Stimulated activated CD4-positive, alpha-beta T cell treated with anti-CD3 and anti-CD28 coated beads, Interleukin-4, amount 100 ng/mL, for 1 hour (primary cell): ENCODE data around the gene RNU1-1.
"Not testable (repeated sequence)": the region's sequence is repeated elsewhere in the genome, so short reads cannot be mapped to it uniquely, and the experiment has no call there.

Experiments
- DNase-seq: peaks from one replicate; pipeline ENCODE4 v3.0.0-alpha.2; 2020

The RNU1-1 gene

DNA sequence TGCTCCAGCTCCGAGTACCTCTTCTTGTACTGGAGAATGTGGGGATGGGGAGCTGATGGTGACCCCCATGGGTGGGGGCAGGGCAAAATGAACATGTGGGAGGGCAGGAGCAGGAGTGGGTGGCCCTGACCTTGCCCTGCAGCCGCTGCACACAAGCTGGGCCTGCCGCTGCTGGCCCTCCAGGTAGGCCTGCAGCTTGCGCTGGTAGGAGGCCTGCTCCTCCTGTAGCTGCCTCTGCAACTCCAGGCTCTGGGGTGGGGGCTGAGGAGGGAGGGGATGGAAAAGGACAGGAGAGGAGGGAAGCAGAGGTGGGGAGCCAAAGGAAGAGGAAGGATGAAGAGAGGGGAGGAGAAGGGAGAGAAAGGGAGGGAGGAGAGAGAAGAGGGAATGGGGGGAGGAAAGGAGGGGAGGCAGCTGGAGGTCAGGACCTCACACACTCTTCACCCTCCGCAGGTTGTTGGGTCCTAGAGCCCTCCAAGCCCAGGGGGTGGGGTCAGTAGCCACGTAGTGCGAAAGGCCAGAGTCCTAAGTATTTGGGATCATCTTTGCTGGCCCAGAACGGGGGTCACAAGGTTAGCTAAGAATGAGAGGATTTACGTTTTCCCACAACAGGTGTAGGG, 22.9 kb downstream of the RNU1-1 start:
- no peak for DNase-seq

DNA sequence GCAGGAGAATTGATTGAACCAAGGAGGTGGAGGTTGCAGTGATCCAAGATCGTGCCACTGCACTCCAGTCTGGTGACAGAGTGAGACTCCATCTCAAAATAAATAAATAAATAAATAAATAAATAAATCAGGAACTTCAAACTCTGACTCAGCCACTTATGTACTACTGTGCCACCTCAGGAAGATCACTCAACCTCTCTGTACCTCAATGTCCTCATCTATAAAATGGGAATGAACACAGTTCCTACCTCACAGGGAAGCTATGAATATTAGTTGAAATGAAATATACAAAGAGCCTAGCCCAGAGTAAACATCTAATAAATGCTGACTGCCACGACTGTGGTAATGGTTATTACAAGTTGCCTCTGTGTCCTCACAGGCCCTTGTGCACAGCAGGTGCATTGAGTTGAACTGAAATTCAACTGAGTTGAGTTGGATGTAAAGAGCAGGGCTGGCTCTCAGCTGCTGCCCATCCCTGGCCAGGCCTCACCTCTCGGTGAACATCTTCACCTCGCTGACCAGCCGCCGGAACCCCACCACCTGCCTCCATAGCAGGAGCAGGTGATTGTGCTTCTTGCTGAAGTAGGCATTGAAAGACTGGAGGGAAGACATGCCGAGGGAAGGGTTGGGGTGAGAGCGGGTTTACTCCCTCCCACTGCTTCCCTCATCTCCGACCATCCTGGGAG, 24.7 kb downstream of the RNU1-1 start:
- DNase-seq: not testable (repeated sequence)

DNA sequence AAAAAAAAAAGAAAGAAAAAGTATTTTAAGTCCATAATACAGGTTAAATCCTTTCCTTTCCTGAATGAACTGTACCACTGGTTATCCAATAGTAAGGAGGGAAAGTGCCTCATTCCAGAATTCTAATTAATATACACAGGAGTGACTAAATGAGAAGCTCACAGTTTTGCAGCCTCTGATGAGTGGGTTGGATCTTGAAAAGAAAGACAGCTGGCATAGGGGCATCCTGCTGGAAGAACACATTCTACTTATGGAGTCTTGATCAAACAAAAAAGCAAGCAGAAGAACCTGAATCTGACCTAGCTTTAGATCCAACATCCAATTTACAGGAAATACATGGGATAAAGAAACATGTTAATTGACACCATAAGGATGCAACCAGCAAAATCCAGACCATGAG, 27.1 kb downstream of the RNU1-1 start:
- not testable (repeated sequence) for DNase-seq

DNA sequence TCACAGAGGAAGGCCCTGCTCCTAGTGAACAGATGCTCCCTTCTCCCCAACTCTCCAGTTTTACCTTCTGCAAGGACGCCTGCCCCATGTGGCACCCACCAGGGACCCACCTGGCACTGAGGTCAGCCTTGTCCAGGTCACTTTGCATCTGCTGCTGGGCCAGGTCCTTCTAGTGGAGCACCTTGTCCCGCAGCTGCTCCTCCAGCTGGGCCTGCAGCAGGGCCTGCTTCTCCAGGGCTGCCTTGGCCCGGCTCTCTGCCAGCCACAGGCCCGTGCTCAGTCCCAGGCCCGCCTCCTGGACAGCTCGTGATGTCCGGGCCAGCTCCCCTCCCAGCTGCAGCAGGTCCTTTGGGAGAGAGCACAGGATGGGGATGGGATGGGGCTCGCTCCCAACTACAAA, 27.8 kb downstream of the RNU1-1 start:
- DNase-seq: not testable (repeated sequence)

DNA sequence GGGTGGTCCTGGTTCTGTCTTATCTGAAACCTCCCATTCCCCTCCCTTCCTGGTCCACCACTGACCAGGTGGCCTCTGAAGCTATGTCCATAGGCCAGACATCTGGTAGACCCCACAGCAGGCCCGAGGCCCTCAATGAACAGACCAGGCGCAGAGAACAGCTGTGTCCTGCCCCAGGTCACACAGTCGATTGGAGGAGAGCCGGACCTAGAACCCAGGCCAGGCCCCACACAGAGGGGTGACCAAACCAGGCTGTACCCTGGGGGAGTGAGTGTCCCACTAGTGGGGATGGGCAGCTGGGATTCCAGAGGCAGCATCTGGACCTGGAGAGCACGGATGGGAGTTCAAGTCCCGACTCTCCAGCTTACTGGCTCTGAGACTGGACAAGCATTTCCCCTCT, 29.2 kb downstream of the RNU1-1 start:
- no peak for DNase-seq

DNA sequence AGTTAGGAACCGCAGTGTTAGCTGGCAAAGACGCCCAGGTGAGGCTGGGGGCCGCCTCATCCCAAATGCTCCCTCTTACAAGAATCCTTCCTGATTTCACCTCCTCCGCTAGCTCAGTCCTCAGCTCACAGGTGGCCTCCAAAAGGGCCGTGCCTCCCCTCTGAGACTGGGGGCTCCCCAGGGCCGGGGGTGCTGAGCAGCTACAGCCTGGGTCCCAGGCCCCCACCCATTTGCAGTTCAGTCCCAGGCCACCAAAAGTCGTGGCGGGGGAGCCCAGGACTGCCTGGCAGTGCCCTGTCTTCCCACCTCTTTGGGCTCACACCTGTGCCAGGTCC, 29.6 kb downstream of the RNU1-1 start:
- no peak for DNase-seq

DNA sequence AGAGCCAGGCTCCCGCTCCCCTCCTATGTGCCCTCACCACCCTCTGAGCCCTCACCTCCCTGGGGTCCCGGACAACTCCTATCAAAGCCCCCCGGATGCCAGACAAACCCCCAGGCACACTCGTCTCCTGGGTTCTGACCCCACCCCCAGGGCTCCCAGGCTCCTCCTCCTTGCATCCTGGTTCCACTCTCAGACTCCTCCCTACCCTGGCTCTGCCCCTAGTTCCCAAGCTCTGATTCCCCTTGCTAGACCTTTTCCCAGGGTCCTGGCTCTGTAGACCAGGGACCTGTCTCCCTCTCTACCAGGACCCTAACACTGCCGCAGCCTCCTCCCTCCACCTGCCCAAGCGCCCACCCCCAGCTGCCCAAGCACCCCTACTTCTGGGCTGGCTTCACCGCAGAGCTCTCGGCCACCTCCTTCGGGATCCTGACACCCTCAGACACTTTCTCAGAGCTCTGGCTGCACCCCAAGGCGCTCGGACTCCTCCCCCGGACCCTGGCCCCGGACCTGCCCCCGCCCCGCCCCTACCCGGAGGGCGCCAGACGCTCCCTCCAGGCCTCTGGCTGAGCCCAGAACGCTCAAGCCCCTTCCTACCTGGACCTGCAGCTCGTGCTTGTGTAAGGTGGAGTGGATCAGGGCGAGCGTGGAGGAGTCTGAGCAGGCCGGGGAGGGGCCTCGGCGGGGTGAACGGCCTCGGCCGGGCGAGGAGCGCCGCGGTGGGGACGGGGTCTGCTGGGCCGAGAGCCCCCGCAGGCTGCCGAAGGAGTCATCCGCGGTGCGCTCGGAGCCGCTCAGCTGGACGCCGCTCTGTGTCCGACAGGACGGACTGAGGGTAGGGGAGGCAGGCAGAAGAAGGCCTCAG, 30.2 kb downstream of the RNU1-1 start:
- DNase-seq: not testable (repeated sequence)

DNA sequence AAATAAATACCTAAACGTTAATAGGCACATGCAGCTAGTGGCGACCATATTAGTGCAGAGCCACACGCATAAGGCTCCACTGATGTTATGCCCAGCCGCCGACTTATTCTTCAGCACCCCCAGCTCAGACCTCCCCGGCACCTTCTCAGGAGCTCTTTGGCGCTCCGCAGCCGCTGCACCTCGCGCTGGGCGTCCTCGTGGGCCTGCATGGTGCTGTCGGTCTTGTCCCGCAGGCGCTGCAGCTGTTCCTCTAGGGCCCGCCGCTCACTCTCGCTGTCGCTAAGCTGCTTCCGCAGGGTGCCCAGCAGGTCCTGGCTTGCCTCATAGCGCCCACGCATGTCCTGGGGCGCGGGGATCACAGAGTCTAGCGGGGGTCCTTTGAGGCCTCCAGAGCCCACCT, 30.9 kb downstream of the RNU1-1 start:
- DNase-seq: not testable (repeated sequence)

DNA sequence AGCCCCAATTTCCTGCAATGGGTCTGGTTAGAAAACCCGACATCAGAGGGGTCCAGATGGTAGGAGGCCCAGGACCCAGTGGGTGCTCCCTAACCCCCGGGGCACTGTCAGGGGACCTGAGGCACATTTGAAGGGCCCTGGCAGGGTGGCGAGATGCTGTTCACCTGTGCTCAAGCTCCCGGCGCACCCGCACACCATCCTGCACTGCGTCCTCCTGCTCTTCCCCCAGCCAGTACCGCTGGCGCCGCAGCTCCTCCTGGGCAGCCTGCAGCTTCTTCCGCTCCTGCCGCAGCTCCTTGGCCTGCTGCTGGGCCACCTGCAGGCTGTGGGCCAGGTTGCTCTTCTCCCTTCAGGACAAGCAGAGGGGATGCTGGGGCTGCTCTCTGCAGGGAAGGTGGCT, 36.0 kb downstream of the RNU1-1 start:
- DNase-seq: no peak

DNA sequence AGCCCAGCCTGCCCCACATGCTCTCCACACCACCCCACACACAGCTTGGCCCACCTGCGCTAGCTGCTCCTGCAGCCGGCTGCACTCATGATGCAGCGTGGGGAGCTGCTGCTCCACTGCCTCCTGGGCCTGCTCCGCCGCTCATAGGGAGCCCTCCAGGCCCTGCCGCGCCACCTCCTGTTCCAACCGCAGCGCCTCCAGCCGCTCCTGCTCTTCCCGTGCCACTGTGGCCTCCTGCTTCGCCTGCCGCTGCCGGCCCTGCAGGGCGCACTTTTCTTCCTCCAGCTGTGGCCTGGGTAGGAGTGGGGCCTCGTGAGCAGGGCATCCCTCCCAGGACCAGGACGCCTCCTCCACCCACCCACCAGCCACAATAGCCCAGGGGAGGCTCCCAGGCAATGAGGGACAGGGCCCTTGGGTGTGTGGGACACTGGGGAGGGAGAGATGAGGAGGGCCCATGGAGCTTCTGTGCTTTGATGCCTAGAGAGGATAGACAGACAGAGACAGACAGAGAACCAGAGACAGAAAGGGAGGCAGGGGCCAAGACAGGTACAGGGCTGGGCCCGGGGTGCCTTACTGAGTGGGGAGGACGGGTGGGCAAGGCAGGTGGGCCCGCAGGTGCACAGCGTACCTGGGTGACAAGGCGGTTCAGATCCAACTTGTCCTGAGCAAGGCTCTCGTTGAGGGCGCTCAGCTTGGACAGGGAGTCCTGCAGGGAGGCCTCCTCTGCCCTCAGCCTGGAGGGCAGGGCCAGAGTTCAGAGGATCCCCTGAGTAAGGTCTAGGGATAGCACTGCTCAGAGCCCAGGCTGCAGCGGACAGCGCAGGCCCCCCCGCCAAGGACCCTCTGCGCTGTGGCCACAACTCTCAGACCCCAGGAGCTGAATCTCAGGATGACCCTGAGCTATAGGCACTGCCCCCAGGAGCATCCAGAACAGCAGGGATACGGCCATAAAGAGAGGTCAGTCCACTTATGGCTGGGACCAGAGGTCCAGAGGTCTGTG, 38.0 kb downstream of the RNU1-1 start:
- DNase-seq: not testable (repeated sequence)

DNA sequence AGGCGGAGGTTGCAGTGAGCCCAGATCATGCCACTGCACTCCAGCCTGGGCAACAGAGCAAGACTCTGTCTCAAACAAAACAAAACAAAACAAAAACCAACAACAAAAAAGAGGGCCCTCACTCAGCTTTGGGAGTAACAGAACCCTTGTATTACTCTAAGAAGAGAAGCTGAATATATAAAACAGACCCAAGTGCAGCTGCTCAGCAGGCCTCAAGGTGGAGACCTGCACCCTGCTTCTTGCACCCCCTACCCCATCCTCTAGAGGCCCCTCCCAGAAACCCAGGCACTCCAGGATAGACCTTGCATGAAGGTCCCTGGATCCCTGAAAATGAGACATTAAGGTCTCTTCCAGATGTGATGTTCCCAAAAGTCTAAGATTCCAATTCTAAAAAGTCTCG, 39.2 kb downstream of the RNU1-1 start:
- DNase-seq: not testable (repeated sequence)

DNA sequence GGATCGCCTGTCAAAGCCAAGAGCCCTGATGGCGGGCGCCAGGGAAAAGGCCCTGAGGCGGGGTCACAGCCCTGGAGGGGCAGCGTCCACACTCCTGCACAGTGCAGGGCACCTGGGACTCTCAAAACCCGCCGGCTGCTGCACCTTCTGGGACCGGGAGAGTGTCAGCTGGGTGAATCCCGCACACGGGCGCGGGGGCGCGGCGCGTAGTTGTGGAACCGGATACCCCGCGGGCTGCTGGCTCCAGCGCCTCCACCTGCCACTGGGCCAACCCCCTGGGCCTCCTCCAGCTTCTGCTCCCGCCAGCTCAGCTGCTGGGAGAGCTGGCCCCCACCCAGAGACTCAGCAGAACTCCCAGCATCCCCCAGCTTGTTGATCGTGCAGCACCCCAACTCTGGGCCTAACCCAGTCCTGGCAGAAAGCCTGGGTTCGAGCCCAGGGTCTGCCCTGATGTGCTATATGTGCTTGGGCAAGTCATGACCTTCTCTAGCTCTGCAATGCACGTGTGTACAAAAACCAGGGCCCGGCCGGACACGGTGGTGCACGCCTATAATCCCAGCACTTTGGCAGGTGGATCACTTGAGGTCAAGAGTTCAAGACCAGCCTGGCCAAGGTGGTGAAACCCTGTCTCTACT, 39.8 kb downstream of the RNU1-1 start:
- no peak for DNase-seq

DNA sequence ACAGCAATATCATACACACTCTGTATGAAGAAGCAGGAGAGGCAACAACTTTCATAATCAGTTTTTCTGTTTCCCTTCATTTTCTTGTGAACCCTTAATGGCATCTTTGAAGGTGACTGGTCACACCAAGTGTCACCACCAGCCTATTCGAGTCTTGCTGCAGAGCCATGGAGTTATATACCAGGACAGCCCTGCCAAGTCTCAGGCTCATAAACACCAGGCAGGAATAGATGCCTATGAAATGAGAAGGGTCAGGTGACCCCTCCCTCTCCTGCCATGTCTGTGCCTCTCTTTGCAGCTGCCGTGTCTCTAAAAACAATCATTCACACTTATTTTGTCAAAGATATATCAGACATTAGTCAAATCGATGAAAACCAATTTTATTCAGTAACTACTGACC, 45.5 kb downstream of the RNU1-1 start:
- DNase-seq: no peak

DNA sequence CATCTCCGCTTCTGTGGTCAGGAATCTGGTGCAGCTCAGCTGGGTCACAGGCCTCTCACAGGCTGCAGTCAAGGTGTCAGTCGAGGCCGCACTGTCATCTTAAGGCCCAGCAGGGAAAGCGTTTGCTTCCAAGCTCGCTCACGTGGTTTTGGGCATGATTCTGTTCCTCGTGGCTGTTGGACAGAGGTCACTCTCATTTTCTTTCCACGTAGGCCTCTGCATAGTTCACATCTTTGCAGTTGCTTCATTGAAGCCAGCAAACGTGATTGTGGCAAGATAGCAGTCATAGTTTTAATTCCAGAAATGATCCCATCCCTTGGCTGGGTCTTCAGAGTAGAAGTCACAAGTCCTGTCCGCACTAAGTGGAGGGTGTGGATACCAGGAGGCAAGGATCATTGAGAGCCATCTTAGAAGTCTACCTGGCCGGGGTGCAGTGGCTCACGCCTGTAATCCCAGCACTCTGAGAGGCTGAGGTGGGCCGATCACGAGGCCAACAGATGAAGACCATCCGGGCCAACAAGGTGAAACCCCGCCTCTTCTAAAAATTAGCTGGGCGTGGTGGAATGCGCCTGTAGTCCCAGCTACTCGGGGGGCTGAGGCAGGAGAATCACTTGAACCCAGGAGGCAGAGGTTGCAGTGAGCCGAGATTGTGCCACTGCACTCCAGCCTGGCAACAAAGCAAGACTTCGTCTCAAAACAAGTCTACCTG, 49.0 kb downstream of the RNU1-1 start:
- DNase-seq: no peak
